HEK293 (cell line): ENCODE measurements around the gene CD276.

Experiments used
- GFI1B ChIP-seq: fragments of 450-650 bp; formaldehyde crosslinking; IDR thresholded peaks from 2 replicates; pipeline ENCODE4 v1.5.1; 2016; ENCODE audit warnings: missing biosample characterization, missing genetic modification characterization
- KLF10 ChIP-seq: fragments of 450-650 bp; IDR thresholded peaks from 2 replicates; pipeline ENCODE4 v1.5.1; 2018; ENCODE audit warnings: missing biosample characterization, mild to moderate bottlenecking, missing genetic modification characterization
- MZF1 ChIP-seq: fragments of 450-650 bp; formaldehyde crosslinking; IDR thresholded peaks from 2 replicates; pipeline ENCODE4 v1.5.1; 2017; ENCODE audit warnings: missing biosample characterization, missing genetic modification characterization, borderline replicate concordance
- PRDM10 ChIP-seq: fragments of 450-650 bp; formaldehyde crosslinking; IDR thresholded peaks from 2 replicates; pipeline ENCODE4 v1.5.1; 2016; ENCODE audit warnings: missing biosample characterization, missing genetic modification characterization
- RBAK ChIP-seq: fragments of 450-650 bp; formaldehyde crosslinking; IDR thresholded peaks from 2 replicates; pipeline ENCODE4 v1.5.1; 2016; ENCODE audit warnings: missing biosample characterization, missing genetic modification characterization
- SP7 ChIP-seq: fragments of 450-650 bp; formaldehyde crosslinking; IDR thresholded peaks from 2 replicates; pipeline ENCODE4 v1.5.1; 2016; ENCODE audit warnings: missing biosample characterization, missing genetic modification characterization
- WT1 ChIP-seq: fragments of 450-650 bp; formaldehyde crosslinking; IDR thresholded peaks from 2 replicates; pipeline ENCODE4 v1.5.1; 2016; ENCODE audit warnings: missing biosample characterization, missing genetic modification characterization
- ZFP37 ChIP-seq: fragments of 450-650 bp; formaldehyde crosslinking; IDR thresholded peaks from 2 replicates; pipeline ENCODE4 v1.5.1; 2016; ENCODE audit warnings: missing biosample characterization, missing genetic modification characterization
- ZIC2 ChIP-seq: fragments of 450-650 bp; formaldehyde crosslinking; IDR thresholded peaks from 2 replicates; pipeline ENCODE4 v1.5.1; 2016; ENCODE audit warnings: missing biosample characterization, missing genetic modification characterization
- ZNF114 ChIP-seq: fragments of 450-650 bp; formaldehyde crosslinking; IDR thresholded peaks from 2 replicates; pipeline ENCODE4 v1.5.0; 2017; ENCODE audit warnings: missing biosample characterization, missing genetic modification characterization
- ZNF133 ChIP-seq: fragments of 450-650 bp; formaldehyde crosslinking; IDR thresholded peaks from 2 replicates; pipeline ENCODE4 v1.5.1; 2016; ENCODE audit warnings: missing biosample characterization, missing genetic modification characterization
- ZNF140 ChIP-seq: fragments of 450-650 bp; formaldehyde crosslinking; IDR thresholded peaks from 2 replicates; pipeline ENCODE4 v1.5.1; 2016; ENCODE audit warnings: missing biosample characterization, missing genetic modification characterization
- ZNF184 ChIP-seq: fragments of 450-650 bp; IDR thresholded peaks from 2 replicates; pipeline ENCODE4 v1.5.1; 2018; ENCODE audit warnings: missing biosample characterization, mild to moderate bottlenecking, missing genetic modification characterization
- ZNF202 ChIP-seq: fragments of 450-650 bp; formaldehyde crosslinking; IDR thresholded peaks from 2 replicates; pipeline ENCODE4 v1.5.1; 2016; ENCODE audit warnings: missing biosample characterization, missing genetic modification characterization, borderline replicate concordance
- ZNF214 ChIP-seq: fragments of 450-650 bp; formaldehyde crosslinking; IDR thresholded peaks from 2 replicates; pipeline ENCODE4 v1.5.1; 2017; ENCODE audit warnings: missing biosample characterization, mild to moderate bottlenecking, missing genetic modification characterization, borderline replicate concordance
- ZNF266 ChIP-seq: fragments of 450-650 bp; formaldehyde crosslinking; IDR thresholded peaks from 2 replicates; pipeline ENCODE4 v1.5.1; 2016; ENCODE audit warnings: missing biosample characterization, missing genetic modification characterization, low read depth
- ZNF416 ChIP-seq: fragments of 450-650 bp; formaldehyde crosslinking; IDR thresholded peaks from 2 replicates; pipeline ENCODE4 v1.5.1; 2016; ENCODE audit warnings: missing biosample characterization, missing genetic modification characterization
- ZNF530 ChIP-seq: fragments of 450-650 bp; formaldehyde crosslinking; IDR thresholded peaks from 2 replicates; pipeline ENCODE4 v1.5.1; 2016; ENCODE audit warnings: low read depth, missing biosample characterization, missing genetic modification characterization
- ZNF548 ChIP-seq: fragments of 450-650 bp; formaldehyde crosslinking; IDR thresholded peaks from 2 replicates; pipeline ENCODE4 v1.5.1; 2016; ENCODE audit warnings: missing biosample characterization, missing genetic modification characterization
- ZNF571 ChIP-seq: fragments of 450-650 bp; formaldehyde crosslinking; IDR thresholded peaks from 2 replicates; pipeline ENCODE4 v1.5.0; 2017; ENCODE audit warnings: missing biosample characterization, missing genetic modification characterization
- ZNF626 ChIP-seq: fragments of 450-650 bp; sonication (Bioruptor Pico); formaldehyde crosslinking; IDR thresholded peaks from 2 replicates; pipeline ENCODE4 v1.5.1; 2018; ENCODE audit warnings: missing biosample characterization, missing genetic modification characterization, inconsistent platforms
- ZNF639 ChIP-seq: fragments of 450-650 bp; formaldehyde crosslinking; IDR thresholded peaks from 2 replicates; pipeline ENCODE4 v1.5.1; 2016; ENCODE audit warnings: missing biosample characterization, missing genetic modification characterization
- ZNF677 ChIP-seq: fragments of 450-650 bp; IDR thresholded peaks from 2 replicates; pipeline ENCODE4 v1.5.0; 2018; ENCODE audit warnings: missing biosample characterization, mild to moderate bottlenecking, missing genetic modification characterization, moderate library complexity
- ZNF777 ChIP-seq: fragments of 450-650 bp; formaldehyde crosslinking; IDR thresholded peaks from 2 replicates; pipeline ENCODE4 v1.5.1; 2017; ENCODE audit warnings: missing biosample characterization, missing genetic modification characterization, borderline replicate concordance
- ZNF785 ChIP-seq: fragments of 450-650 bp; formaldehyde crosslinking; IDR thresholded peaks from 2 replicates; pipeline ENCODE4 v1.5.1; 2016; ENCODE audit warnings: missing biosample characterization, missing genetic modification characterization
- ZNF791 ChIP-seq: fragments of 450-650 bp; formaldehyde crosslinking; IDR thresholded peaks from 2 replicates; pipeline ENCODE4 v1.5.1; 2016; ENCODE audit warnings: missing biosample characterization, missing genetic modification characterization
- ZSCAN30 ChIP-seq: fragments of 450-650 bp; IDR thresholded peaks from 2 replicates; pipeline ENCODE4 v1.5.1; 2018; ENCODE audit warnings: missing biosample characterization, mild to moderate bottlenecking, missing genetic modification characterization, moderate library complexity
- ZSCAN5A ChIP-seq: fragments of 450-650 bp; formaldehyde crosslinking; IDR thresholded peaks from 2 replicates; pipeline ENCODE4 v1.5.1; 2016; ENCODE audit warnings: missing biosample characterization, missing genetic modification characterization
- TF ChIP-seq, protein P1 (sequence below): fragments of 450-650 bp; formaldehyde crosslinking; IDR thresholded peaks from 2 replicates; pipeline ENCODE4 v1.5.1; 2016; ENCODE audit warnings: missing biosample characterization, missing genetic modification characterization
- TF ChIP-seq, protein P2 (sequence below): fragments of 450-650 bp; formaldehyde crosslinking; IDR thresholded peaks from 2 replicates; pipeline ENCODE4 v1.5.0; 2017; ENCODE audit warnings: missing biosample characterization, missing genetic modification characterization, borderline replicate concordance

Gene CD276

DNA sequence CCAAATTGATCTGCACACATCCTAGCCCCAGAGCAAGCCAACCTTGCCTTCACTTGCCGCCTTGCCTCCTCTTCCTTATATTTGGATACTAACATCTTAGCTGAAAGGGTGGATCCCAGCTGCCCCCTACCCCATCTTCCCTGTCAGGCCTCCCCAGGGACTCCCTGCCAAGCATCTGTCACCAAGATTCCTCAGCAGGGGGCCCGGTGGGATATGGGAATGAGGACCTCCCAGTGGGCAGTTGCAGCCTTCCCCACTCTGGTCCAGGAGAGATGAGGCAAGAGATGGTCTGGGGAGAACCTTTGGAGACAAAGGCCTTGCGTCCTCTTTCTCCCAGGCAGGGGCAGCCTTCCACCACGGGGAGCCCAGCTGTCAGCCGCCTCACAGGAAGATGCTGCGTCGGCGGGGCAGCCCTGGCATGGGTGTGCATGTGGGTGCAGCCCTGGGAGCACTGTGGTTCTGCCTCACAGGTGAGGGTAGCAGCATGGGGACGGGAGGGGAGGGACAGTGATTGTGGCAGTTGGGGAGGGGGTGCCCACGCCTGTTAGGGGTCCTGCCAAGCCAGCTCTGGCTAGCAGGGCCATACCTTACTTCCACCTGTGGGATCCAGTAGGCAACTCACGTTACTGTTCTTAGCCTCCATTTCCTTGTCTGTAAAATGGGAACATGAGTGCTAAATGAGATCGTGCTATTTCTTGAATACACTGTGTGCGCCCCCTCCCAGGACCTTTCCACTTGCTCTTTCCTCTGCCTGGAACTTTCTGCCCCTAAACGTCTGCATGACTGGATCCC lies 15.3 kb downstream of the CD276 start (continued):
- TF ChIP-seq ZFP37 (tag by site-specific recombination) (no peak), ZNF202 (tag by site-specific recombination) (no peak), ZNF416 (tag by site-specific recombination) (no peak), ZNF530 (tag by site-specific recombination) (no peak), ZNF133 (no peak), ZNF639 (tag by site-specific recombination) (0 out of 2 replicates have a peak, but pooled peaks have one; percentile 24), PRDM10 (tag by site-specific recombination) (peak; percentile 22; the same call in 1 of the 2 replicates), ZNF184 (tag by site-specific recombination) (no peak), GFI1B (tag by site-specific recombination) (no peak), ZSCAN30 (tag by site-specific recombination) (no peak), ZNF548 (tag by site-specific recombination) (no peak), ZSCAN5A (peak; percentile 86; the same call in 1 of the 2 replicates), RBAK (tag by site-specific recombination) (no peak), ZNF785 (no peak), MZF1 (tag by site-specific recombination) (no peak), ZNF571 (tag by site-specific recombination) (no peak), ZNF214 (tag by site-specific recombination) (no peak), ZNF626 (tag by site-specific recombination) (no peak), ZNF777 (tag by site-specific recombination) (no peak), ZNF677 (tag by site-specific recombination) (no peak), ZNF266 (no peak), ZNF791 (tag by site-specific recombination) (no peak), ZIC2 (tag by site-specific recombination) (peak; percentile 74), ZNF114 (tag by site-specific recombination) (no peak), WT1 (tag by site-specific recombination) (no peak), ZNF140 (no peak), SP7 (no peak), KLF10 (tag by site-specific recombination) (no peak)
- TF ChIP-seq, protein P1, sequence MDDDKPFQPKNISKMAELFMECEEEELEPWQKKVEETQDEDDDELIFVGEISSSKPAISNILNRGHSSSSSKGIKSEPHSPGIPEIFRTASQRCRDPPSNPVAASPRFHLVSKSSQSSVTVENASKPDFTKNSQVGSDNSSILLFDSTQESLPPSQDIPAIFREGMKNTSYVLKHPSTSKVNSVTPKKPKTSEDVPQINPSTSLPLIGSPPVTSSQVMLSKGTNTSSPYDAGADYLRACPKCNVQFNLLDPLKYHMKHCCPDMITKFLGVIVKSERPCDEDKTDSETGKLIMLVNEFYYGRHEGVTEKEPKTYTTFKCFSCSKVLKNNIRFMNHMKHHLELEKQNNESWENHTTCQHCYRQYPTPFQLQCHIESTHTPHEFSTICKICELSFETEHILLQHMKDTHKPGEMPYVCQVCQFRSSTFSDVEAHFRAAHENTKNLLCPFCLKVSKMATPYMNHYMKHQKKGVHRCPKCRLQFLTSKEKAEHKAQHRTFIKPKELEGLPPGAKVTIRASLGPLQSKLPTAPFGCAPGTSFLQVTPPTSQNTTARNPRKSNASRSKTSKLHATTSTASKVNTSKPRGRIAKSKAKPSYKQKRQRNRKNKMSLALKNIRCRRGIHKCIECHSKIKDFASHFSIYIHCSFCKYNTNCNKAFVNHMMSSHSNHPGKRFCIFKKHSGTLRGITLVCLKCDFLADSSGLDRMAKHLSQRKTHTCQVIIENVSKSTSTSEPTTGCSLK (tag by site-specific recombination), result no peak
- TF ChIP-seq, protein P2, sequence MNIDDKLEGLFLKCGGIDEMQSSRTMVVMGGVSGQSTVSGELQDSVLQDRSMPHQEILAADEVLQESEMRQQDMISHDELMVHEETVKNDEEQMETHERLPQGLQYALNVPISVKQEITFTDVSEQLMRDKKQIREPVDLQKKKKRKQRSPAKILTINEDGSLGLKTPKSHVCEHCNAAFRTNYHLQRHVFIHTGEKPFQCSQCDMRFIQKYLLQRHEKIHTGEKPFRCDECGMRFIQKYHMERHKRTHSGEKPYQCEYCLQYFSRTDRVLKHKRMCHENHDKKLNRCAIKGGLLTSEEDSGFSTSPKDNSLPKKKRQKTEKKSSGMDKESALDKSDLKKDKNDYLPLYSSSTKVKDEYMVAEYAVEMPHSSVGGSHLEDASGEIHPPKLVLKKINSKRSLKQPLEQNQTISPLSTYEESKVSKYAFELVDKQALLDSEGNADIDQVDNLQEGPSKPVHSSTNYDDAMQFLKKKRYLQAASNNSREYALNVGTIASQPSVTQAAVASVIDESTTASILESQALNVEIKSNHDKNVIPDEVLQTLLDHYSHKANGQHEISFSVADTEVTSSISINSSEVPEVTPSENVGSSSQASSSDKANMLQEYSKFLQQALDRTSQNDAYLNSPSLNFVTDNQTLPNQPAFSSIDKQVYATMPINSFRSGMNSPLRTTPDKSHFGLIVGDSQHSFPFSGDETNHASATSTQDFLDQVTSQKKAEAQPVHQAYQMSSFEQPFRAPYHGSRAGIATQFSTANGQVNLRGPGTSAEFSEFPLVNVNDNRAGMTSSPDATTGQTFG (tag by site-specific recombination), result no peak
